ENCODE results near the gene GMDS.

Gene GMDS

GRCh38 chr6:2132916-2133315 lies 112.5 kb downstream of the GMDS start:
- intact Hi-C loops (cut with DNase I; ENCODE audit: low total_unique reads) = no loop called here
- no peak overlapping the region for H3K27ac ChIP-seq
- TF ChIP-seq, protein P1, sequence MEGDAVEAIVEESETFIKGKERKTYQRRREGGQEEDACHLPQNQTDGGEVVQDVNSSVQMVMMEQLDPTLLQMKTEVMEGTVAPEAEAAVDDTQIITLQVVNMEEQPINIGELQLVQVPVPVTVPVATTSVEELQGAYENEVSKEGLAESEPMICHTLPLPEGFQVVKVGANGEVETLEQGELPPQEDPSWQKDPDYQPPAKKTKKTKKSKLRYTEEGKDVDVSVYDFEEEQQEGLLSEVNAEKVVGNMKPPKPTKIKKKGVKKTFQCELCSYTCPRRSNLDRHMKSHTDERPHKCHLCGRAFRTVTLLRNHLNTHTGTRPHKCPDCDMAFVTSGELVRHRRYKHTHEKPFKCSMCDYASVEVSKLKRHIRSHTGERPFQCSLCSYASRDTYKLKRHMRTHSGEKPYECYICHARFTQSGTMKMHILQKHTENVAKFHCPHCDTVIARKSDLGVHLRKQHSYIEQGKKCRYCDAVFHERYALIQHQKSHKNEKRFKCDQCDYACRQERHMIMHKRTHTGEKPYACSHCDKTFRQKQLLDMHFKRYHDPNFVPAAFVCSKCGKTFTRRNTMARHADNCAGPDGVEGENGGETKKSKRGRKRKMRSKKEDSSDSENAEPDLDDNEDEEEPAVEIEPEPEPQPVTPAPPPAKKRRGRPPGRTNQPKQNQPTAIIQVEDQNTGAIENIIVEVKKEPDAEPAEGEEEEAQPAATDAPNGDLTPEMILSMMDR (IDR thresholded peaks at IDR 0.05) = no peak

DNA sequence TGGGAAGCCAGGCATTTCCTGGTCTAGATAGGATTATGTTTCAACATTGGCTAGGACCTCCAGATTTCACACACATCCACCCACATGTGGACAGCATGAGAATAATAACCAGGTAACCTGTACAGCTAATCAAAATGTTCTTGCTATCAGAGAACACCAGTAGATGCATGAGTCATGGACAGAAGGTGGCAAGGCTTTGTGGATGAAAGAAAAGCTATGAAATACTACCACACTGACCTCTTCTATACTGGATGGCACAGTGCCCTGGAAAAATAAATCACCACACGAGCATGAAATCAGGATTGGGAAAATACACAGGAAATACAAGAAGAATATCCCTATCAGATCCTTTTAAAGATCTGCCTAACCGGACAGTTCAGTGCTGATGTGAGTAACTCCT lies 113.0 kb downstream of the GMDS start:
- Histone ChIP-seq H3K27me3 (no peaks in the 10 kb centered on the region), H3K9me3 (no peaks in the 10 kb centered on the region), H3K36me3 (no peaks in the 10 kb centered on the region), H3K4me1 (peaks cover 0 to 27% (median 0%) of the 10 kb centered on the region in 4 donors), H3K27ac (no peak overlapping the region), H3K4me3 (no peak overlapping the region)
- TF ChIP-seq, protein P1 (IDR thresholded peaks at IDR 0.05) = no peak
- intact Hi-C loops (cut with DNase I; ENCODE audit: low total_unique reads) = no loop called here
- DNase-seq = no peak

More at GRCh38 chr6:2132916-2133315, 112.5 kb downstream of the GMDS start:
- H3K4me1 ChIP-seq = peaks cover 0 to 24% (median 0%) of the 10 kb centered on the region in 4 donors
- no peak overlapping the region for H3K4me3 ChIP-seq
- no peak for DNase-seq
- H3K36me3 ChIP-seq = no peaks in the 10 kb centered on the region
- no peaks in the 10 kb centered on the region for H3K27me3 ChIP-seq
- no peaks in the 10 kb centered on the region for H3K9me3 ChIP-seq

DNA sequence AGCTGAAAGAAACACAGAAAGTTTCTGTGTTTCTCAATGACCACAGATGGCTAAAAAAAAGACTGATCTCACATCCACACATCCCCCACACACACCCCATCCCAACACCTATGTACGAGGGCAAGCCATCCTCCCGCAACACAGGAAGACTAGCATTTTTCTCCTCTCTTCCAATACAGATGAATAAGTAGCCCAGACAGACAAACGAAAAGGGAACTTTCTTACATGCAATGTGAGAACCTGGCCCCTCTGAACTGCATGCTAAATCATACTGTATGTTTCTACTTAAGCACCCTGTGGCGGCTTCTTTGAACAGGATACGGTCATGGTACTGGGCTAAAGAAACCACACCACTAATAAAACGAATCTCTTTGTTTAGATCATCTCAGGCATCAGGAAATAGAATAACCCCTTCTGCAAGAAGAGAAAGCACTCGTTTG lies 116.2 kb downstream of the GMDS start:
- intact Hi-C loops (cut with DNase I; ENCODE audit: low total_unique reads) = loop anchor here (10.0 kb wide), 1 partner anchor 56 kb away; no protein-coding TSS in a partner anchor
- Histone ChIP-seq H3K4me3 (no peak overlapping the region), H3K27ac (no peak overlapping the region), H3K27me3 (no peaks in the 10 kb centered on the region), H3K9me3 (no peaks in the 10 kb centered on the region), H3K36me3 (no peaks in the 10 kb centered on the region), H3K4me1 (peaks cover 0 to 35% (median 0%) of the 10 kb centered on the region in 4 donors)
- DNase-seq = no peak
- TF ChIP-seq, protein P1 (IDR thresholded peaks at IDR 0.05) = no peak

- H3K4me1 ChIP-seq = peaks cover 0 to 18% (median 0%) of the 10 kb centered on the region in 4 donors
- TF ChIP-seq, protein P1 (IDR thresholded peaks at IDR 0.05) = no peak
- intact Hi-C loops (cut with DNase I; ENCODE audit: low total_unique reads) = loop anchor here (10.0 kb wide), 1 partner anchor 57 kb away; no protein-coding TSS in a partner anchor
- no peaks in the 10 kb centered on the region for H3K36me3 ChIP-seq
- H3K27me3 ChIP-seq = no peaks in the 10 kb centered on the region
- H3K4me3 ChIP-seq = no peak overlapping the region
- H3K9me3 ChIP-seq = no peaks in the 10 kb centered on the region
- DNase-seq = peak; percentile 74 to 82
- peak overlapping the region; percentile 48 to 64 for H3K27ac ChIP-seq
These were observed 117.9 kb downstream of the GMDS start for GRCh38 chr6:2127484-2127911.

DNA sequence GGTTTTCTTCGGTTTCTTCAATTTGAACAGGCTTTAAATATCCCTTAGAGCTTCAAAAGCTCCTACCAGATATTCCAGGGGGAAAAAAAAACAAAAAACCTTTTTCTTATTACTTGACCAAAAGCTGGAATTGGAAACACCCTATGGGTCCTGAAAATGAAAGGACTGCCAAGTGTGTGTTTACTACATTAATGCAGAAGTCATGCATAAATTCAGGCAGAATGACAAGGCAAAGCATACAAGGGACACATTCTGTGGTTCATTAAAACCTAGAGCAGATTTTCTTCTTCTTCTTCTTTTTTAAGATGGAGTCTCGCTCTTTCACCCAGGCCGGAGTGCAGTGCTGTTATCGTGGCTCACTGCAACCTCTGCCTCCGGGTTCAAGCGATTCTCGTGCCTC lies 119.1 kb downstream of the GMDS start:
- no peaks in the 10 kb centered on the region for H3K36me3 ChIP-seq
- H3K27me3 ChIP-seq = no peaks in the 10 kb centered on the region
- intact Hi-C loops (cut with DNase I; ENCODE audit: low total_unique reads) = loop anchor here (10.0 kb wide), 1 partner anchor 58 kb away; no protein-coding TSS in a partner anchor
- H3K4me1 ChIP-seq = peaks cover 0 to 18% (median 0%) of the 10 kb centered on the region in 4 donors
- peak overlapping the region in 1 of 2 donors; percentile 29 for H3K27ac ChIP-seq
- TF ChIP-seq, protein P1 (IDR thresholded peaks at IDR 0.05) = no peak
- DNase-seq = no peak
- H3K4me3 ChIP-seq = no peak overlapping the region
- no peaks in the 10 kb centered on the region for H3K9me3 ChIP-seq

Data from tibial artery (tissue), 4 donors.